ENCODE data around the gene CHRNA7.

The CHRNA7 gene

DNA sequence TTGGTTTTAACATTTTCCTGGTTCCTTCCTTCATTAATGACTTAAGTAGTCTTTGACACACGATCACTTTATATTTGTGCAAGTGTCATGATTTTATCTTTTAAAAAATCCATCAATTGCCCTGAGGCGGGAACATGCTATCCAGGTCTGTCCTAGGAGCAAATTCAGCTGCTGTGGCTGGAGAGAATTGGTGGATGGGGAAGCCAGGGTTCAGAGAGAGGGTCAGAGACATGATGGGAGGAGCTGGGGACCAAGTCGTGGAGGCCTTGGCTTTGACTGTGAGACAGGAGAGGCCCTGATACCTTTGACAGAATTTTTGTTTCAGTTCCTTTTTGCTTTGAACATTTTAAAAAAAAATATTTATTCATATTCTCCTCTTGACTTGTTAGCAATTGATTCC, 89.0 kb downstream of the CHRNA7 start:
- no peak overlapping the region for H3K27ac ChIP-seq (ENCODE audit: low read depth, low read length, poor library complexity, severe bottlenecking)
- H3K9ac ChIP-seq (ENCODE audit: low read length), result no peak overlapping the region
- no peak overlapping the region for H3K4me2 ChIP-seq (ENCODE audit: low read length)
- no peaks in the 10 kb centered on the region for H3K27me3 ChIP-seq (ENCODE audit: insufficient read depth, low read length)
- no peak overlapping the region for H2AFZ ChIP-seq (ENCODE audit: low read length)
- no peaks in the 10 kb centered on the region for H3F3A ChIP-seq (ENCODE audit: insufficient read depth, low read length)
- no peaks in the 10 kb centered on the region for H3K79me2 ChIP-seq (ENCODE audit: insufficient read depth, low read length)
- TF ChIP-seq, protein P1, sequence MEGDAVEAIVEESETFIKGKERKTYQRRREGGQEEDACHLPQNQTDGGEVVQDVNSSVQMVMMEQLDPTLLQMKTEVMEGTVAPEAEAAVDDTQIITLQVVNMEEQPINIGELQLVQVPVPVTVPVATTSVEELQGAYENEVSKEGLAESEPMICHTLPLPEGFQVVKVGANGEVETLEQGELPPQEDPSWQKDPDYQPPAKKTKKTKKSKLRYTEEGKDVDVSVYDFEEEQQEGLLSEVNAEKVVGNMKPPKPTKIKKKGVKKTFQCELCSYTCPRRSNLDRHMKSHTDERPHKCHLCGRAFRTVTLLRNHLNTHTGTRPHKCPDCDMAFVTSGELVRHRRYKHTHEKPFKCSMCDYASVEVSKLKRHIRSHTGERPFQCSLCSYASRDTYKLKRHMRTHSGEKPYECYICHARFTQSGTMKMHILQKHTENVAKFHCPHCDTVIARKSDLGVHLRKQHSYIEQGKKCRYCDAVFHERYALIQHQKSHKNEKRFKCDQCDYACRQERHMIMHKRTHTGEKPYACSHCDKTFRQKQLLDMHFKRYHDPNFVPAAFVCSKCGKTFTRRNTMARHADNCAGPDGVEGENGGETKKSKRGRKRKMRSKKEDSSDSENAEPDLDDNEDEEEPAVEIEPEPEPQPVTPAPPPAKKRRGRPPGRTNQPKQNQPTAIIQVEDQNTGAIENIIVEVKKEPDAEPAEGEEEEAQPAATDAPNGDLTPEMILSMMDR (IDR thresholded peaks at IDR 0.05; ENCODE audit: low read length), result no peak
- no peak for TF ChIP-seq EZH2 (IDR thresholded peaks at IDR 0.05; ENCODE audit: borderline replicate concordance, low read length)
- H3K36me3 ChIP-seq (ENCODE audit: insufficient read depth, low read length), result no peaks in the 10 kb centered on the region
- H3K9me3 ChIP-seq (ENCODE audit: low read length), result no peaks in the 10 kb centered on the region
- H4K20me1 ChIP-seq (ENCODE audit: insufficient read depth, low read length), result no peaks in the 10 kb centered on the region
- H3K4me3 ChIP-seq (ENCODE audit: low read depth, low read length, poor library complexity, severe bottlenecking), result no peak overlapping the region
- H3K9me2 ChIP-seq (ENCODE audit: low read depth, low read length), result no peaks in the 10 kb centered on the region
- no peaks in the 10 kb centered on the region for H3K4me1 ChIP-seq (ENCODE audit: insufficient read depth, low read length, severe bottlenecking)

DNA sequence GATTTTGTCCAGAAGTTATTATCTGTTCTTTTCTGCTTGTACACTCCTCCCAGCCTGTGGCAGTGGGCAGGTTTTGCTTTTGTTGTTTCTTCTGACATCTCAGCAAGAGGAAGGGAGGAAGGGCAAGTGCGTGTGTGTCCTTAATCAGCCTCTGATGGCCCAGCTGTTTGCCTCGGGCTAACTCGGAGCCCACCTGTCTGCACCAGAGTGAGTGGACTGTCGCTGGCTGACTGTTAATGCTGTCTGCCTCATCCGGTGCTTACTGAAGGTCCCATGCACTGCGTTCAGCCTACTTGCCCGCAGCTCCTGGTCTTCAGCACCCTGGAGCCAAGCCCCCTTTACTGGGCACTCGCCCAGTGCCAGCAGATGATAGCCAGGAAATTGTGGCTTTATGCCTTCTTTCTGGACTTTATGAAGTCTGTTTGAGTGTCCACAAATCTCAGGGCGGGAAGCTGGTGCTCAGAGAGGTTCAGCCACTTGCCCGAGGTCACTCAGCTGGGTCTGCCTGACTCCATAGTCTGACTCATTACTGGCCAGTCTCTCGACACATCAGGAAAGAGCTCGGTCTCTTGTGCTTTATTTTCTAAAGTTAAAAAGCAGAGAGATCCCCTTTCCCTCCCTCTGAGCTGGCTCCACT, 89.5 kb downstream of the CHRNA7 start:
- no peak for TF ChIP-seq EZH2 (IDR thresholded peaks at IDR 0.05; ENCODE audit: borderline replicate concordance, low read length)
- TF ChIP-seq, protein P1 (IDR thresholded peaks at IDR 0.05; ENCODE audit: low read length), result no peak
- Histone ChIP-seq H3K36me3 (ENCODE audit: insufficient read depth, low read length) (no peaks in the 10 kb centered on the region), H3K79me2 (ENCODE audit: insufficient read depth, low read length) (no peaks in the 10 kb centered on the region), H3K9me2 (ENCODE audit: low read depth, low read length) (no peaks in the 10 kb centered on the region), H3K27ac (ENCODE audit: low read depth, low read length, poor library complexity, severe bottlenecking) (no peak overlapping the region), H3K4me3 (ENCODE audit: low read depth, low read length, poor library complexity, severe bottlenecking) (no peak overlapping the region), H3K4me1 (ENCODE audit: insufficient read depth, low read length, severe bottlenecking) (no peaks in the 10 kb centered on the region), H2AFZ (ENCODE audit: low read length) (no peak overlapping the region), H3K9ac (ENCODE audit: low read length) (no peak overlapping the region), H3F3A (ENCODE audit: insufficient read depth, low read length) (no peaks in the 10 kb centered on the region), H3K9me3 (ENCODE audit: low read length) (no peaks in the 10 kb centered on the region), H3K27me3 (ENCODE audit: insufficient read depth, low read length) (no peaks in the 10 kb centered on the region), H4K20me1 (ENCODE audit: insufficient read depth, low read length) (no peaks in the 10 kb centered on the region), H3K4me2 (ENCODE audit: low read length) (no peak overlapping the region)

DNA sequence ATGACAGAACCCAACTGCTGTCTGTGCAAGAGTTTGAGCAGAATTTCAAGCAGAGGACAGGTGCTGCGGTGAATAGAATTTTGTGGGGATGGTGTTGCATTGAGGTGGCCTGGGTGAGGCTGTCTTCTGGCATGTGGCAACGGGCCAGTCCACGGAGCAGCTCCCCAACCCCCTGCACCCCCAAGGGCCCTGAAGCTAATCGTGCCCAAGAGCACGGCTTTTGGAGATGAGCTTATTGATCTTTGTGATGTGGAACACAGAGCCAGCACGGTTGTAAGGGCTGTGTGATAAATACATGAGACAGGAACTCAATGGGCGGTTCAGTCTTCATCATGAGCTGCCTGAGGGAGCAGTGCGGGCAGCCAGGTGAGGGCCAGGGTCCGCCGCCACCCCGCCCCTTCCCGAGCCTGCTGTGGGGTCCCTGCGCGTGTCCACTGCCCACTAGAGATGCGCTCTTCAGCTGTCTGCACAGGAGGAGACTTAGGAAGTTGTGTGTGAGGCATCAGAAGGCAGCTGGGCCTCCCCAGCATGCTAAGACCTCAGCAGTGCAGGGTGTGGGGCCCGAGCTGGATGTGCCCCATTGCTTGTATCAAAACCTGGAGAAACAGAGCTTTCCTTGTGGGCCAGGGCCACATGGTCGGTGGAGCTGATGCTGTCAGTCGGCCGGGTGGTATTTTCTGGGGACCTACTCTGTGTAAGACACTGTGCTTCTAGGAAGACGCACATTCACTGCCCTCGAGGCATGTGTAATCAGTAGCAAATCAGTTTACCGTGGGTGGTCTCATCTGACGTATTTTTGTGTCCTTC, 90.5 kb downstream of the CHRNA7 start:
- no peaks in the 10 kb centered on the region for H3K4me1 ChIP-seq (ENCODE audit: insufficient read depth, low read length, severe bottlenecking)
- H3K79me2 ChIP-seq (ENCODE audit: insufficient read depth, low read length), result no peaks in the 10 kb centered on the region
- H3K27me3 ChIP-seq (ENCODE audit: insufficient read depth, low read length), result no peaks in the 10 kb centered on the region
- H2AFZ ChIP-seq (ENCODE audit: low read length), result no peak overlapping the region
- no peaks in the 10 kb centered on the region for H4K20me1 ChIP-seq (ENCODE audit: insufficient read depth, low read length)
- H3F3A ChIP-seq (ENCODE audit: insufficient read depth, low read length), result no peaks in the 10 kb centered on the region
- no peak overlapping the region for H3K27ac ChIP-seq (ENCODE audit: low read depth, low read length, poor library complexity, severe bottlenecking)
- H3K4me2 ChIP-seq (ENCODE audit: low read length), result no peak overlapping the region
- no peaks in the 10 kb centered on the region for H3K36me3 ChIP-seq (ENCODE audit: insufficient read depth, low read length)
- H3K9me3 ChIP-seq (ENCODE audit: low read length), result no peaks in the 10 kb centered on the region
- H3K9me2 ChIP-seq (ENCODE audit: low read depth, low read length), result no peaks in the 10 kb centered on the region
- TF ChIP-seq EZH2 (IDR thresholded peaks at IDR 0.05; ENCODE audit: borderline replicate concordance, low read length), result no peak
- H3K4me3 ChIP-seq (ENCODE audit: low read depth, low read length, poor library complexity, severe bottlenecking), result no peak overlapping the region
- H3K9ac ChIP-seq (ENCODE audit: low read length), result no peak overlapping the region

Measured in OCI-LY1 (cell line).